HG03432 (cell line): ENCODE data around the gene IL17REL.

Experiments
- ATAC-seq: cut with Tn5 transposase; IDR thresholded peaks from one replicate; pipeline ENCODE4 v1.9.1; 2021; ENCODE audit warnings: mild to moderate bottlenecking, moderate library complexity; ENCODE audit not compliant: unreplicated experiment

Gene IL17REL

DNA sequence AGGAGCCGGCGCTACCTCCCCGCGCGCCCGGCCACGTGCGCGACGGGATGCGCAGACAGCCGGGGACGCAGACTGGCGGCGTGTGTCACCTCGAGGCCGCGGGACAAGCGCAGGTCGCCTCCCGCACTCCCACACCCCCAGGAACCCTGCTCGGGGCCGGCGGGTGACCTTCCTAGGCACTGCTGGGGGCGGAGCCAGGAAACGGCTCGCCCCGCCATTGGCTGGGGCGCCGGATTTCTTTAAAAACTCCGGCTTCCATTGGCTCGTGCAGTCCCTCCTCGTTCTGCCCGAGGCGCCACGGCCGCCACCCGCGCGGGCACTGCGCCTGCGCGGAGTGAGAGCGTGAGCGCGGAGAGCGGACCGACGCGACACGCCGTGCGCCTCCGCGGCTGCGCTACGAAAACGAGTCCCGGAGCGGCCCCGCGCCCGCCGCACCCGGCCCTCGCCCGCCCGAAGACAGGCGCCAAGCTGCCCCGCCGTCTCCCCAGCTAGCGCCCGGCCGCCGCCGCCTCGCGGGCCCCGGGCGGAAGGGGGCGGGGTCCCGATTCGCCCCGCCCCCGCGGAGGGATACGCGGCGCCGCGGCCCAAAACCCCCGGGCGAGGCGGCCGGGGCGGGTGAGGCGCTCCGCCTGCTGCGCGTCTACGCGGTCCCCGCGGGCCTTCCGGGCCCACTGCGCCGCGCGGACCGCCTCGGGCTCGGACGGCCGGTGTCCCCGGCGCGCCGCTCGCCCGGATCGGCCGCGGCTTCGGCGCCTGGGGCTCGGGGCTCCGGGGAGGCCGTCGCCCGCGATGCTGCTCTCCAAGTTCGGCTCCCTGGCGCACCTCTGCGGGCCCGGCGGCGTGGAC, 52.2 kb downstream of the IL17REL start, which contains the start of gene PIM3:
Gene PIM3 (plus strand): TSS at position 614 of the 846 bp plus-strand sequence. CDS start 176 bp downstream, at position 790.
- ATAC-seq, result peak; percentile 54

DNA sequence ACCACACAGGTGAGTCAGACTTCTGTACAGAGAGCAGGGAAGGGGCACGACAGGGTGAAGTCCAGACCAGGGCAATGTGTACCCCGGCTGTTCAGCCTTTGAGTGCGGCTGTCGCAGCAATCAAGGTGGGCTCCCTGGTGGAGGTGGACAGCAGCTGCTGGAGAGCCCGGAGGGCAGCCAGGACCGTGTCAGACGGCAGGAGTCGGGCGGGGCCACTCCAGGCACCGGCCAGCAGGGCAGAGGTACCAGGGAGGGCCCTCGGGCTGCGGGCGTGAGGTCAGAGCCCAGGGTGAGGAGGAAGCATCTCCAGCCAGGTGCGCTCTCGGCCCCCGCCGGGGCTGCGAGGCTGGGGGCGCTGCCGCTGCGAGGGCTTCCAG, 52.8 kb downstream of the IL17REL start:
- ATAC-seq, result no peak

DNA sequence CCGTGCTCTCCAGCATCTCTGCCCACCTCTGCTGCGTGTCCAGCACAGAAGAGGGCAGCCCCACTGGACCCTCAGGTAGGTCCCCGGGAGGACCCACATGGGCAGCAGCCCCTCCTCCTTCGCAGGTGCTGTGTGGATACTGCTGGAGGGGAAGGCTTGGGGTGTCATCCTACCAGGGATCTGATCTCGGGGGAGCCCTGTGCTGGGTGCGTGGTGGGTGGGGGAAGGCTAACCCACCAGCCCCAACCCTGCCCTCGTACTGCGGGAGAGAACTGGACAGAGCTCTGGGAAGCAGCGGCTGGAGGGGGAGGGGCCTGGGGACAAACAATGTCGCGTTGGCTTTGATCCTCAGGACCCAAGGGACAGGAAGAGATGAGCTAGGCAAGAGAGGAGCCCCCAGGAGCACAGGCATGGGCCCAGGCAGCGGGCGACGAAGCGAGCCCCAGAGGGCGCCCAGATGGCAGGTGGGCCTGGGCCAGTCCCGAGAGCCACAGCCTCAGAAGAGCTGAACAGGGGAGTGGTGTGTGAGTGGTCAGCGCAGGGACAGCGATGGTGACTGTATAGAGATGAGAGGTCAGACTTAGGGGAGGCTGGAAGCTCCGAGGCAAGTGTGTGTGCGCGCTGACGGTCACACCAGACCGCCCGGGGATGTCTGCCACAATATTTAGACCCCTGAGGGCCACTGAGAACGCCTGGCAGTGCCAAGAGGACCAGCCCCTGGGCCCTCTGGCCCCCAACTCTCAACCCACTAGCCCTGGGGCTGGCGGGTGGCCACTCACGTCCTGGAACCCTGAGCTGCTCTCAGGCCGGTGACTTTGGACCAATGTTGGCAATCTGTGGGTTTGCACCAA, 53.4 kb downstream of the IL17REL start:
- ATAC-seq, result no peak

DNA sequence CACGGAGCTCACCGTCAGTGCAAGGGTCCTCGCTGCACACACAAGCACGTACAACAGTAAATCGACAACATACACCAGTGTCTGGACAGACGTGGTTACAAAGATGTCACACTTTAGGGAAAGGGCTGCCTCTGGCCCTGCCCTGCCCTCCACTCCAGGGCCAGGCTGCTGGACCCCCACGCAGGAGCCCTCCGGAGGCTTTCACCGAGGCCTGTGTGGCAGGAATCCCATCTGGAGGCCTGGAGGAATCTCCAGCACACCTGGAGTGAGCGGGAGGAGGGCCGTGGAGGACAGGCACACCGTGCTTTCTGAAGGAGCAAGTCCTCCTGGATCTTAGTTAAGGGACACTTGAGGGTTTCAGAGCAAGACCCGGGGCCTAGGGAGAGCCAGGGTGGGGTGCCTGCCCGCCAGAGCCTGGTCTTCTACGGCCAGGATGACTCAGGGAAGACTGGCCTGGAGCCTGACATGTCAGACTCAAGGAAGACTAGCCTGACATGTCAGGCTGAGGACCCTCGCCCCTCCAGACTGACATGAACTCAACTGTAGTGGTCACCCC, 54.1 kb downstream of the IL17REL start:
- ATAC-seq, result no peak

DNA sequence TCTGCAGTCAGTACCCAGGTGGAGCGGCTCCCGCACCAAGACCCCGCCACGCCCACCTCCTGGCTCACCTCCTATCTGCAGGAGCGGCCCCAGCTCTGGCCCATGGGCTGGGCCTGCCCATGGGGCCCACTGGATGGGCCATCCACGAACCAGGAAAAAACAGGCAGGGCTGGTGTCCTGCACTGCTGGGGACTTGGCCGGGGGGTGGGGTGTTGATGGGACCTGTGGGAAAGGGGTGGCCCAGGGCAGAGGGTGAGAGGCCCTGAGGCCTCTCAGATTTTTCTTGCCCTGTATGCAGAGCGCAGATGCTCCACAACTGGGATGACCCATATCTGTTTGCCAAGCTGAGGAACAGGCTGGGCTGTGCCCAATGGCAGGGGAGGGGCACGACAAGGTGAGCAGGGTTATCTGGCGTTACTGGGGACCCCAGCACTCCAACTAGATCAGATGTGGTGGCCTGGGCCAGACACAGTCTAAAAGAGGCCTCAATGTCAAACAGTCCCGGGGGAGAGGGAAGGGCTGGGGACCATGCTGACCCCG, 54.7 kb downstream of the IL17REL start:
- ATAC-seq, result no peak

DNA sequence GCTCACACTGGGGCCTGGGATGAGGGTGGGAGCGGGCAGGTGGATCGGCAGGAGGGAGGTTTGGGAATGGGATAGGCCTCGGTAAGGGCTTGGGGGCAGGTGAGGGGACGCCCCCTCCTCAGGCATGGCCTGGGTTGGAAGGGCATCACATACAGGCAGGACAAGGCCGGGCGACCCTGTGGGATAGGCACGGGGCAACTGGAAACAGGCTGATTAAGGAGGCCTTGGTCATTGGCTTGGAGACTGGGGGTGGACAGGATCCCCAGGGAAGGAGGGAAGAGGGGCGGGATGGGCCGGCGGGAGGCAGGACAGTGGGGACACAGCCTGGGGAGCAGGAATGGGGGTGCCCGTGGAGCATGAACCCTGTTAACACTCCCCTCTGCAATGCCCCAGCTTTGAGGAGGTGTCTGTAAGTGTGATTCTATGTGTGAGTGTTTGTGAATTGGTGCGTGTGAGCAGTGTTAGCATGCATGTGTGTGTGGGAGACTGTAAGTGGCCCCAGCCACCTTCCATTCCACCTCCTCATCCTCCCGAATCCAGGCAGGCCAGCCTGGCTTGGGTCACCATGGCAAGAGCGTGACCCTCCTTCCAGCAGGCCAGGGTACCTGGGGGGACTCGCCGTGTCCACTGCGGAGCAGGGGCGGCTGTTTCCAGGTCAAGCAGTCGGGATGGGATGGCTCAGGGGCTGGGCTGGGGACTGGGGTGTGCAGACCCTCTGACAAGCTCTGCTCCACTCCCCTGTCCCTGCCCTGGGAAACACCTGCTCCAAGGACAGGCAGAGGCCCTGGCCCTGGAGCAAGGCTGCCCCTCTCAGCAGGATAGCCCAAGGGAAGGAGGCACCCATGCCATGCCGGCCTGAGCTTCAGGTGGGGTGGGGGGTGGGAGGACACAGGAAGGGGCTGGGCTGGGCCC, 55.4 kb downstream of the IL17REL start:
- no peak for ATAC-seq

DNA sequence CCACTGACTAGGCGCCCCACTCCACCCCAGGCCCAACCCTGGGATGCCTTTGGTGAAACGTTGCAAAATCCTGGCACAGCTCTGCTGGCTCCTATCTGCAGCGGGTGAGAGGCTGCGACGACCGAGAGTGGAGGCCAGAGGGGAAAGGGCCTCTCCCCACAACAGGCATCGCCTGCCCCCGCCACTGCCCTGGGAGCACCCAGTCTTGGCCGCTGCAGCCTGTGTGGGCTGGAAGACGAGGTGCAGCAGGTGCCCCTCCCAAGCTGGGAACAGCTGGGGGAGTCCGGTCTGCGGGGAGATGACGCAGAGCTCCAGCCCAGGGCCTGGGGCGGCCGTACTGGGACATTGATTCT, 56.2 kb downstream of the IL17REL start:
- no peak for ATAC-seq

DNA sequence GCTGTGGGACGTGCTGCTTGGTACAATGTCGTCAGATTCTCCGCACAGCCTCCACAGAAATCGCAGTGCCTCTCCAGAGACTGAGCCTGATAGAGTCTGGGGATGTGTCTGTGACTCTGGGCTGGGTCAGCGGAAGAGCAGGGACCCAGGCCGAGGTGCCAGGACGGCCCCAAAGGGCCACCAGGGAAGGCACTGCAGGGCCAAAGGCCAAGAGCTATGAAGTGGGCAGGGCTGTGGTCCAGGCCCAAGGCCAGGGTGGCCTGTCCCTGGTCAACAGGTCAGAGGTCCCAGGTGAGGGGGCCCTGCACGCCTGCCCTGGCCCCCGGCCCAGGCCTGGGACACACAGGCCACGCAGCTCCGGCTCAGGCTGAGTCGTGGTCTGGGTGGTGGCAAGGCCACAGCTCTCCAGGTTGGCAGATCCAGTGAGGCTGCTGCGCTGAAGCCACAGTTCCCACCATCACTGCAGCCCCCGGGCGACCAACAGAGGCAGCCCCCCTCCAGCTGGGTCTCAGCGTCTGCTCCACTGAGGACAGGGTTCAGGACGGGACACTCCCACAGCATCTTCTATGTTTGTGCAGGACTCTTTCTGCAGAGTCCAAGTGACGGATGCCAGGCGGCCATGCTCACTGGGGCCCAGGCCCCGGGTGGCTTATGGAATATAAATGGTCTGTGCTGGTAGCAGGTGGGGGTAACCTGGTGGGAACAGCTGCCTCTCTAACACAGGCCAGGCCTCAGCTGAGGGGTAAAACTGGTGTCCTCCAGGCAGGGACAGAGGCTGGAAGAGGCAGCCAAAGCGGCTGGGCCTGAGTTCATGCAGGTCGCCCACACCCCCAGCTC, 56.8 kb downstream of the IL17REL start:
- no peak for ATAC-seq

DNA sequence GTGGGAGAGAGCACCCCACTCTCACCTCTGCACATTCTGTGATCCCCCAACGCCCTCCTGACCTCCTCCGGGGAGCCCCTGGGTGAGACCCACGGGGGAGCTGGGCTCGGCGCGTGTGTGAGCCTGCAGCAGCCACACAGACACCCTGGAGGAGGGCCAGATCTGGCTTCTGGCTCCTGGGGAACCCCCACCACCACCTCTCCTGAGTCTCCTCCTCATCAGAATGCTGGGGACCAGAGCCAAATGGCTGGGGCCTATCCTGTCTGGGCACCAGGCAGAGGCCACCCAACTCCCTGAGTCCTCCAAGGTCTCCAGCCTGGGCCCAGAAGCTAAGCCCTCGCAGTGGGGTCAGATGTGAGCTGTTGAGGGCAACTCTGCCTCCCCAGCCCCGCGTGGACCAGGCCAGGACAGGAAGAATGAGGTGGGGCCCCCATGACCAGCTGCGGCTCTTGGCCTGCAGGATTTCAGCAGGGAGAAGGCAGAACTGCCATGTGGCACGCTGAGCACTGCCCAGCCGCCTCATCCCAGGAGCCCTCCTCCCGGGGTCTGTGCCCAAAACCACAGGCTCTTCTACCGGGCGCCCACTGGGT, 57.5 kb downstream of the IL17REL start:
- ATAC-seq, result no peak

DNA sequence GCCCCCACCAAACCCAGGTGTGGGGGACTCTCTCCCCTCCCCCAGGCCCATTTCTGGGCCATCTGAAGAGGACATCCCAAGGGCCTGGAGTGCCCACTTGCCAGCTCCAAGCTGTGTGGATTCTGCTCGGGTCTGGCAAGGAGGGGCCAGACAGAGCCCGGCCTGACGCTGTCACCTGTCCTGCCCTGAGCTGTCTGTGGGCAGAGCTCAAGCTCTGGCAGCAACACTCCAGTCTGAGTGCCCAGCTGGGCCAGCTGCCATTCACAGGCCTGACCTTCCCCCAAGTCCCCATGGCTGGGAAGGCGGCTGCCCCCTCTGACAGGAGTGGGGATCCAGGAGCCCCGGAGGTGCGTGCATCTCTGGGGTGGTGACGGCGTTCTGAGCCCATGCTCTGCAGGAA, 58.2 kb downstream of the IL17REL start:
- no peak for ATAC-seq

DNA sequence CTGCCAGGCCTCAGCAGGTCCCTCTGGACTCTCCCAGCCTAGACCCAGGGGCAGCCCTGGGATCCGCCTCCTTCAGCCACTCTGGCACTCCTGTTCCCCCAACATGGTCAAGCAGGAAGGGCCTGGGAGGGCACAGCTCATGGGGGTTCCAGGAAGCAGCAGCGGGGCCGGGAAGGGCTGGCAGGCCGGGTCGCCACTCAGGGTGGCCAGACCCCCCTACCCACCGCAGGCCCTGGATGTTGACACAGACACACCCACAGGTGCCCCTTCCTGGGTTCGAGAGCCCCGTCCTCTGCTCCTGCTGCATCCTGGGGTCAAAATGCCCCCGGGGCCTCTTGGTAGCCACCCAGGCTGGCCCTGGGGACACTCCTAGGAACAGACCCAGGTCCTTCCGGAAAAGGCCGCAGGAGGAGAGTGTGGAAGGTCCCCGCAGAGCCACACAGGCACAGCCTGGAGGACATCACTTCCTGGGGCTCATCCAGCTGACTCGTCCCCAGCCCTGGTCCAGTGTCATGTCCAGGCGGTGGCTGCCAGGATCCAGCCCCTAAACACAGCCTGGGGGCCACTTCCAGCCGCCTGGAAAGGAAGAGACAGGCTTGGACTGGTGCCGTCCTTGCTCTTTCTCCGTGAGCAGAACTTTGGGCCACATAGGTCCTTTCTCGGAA, 58.8 kb downstream of the IL17REL start:
- no peak for ATAC-seq

DNA sequence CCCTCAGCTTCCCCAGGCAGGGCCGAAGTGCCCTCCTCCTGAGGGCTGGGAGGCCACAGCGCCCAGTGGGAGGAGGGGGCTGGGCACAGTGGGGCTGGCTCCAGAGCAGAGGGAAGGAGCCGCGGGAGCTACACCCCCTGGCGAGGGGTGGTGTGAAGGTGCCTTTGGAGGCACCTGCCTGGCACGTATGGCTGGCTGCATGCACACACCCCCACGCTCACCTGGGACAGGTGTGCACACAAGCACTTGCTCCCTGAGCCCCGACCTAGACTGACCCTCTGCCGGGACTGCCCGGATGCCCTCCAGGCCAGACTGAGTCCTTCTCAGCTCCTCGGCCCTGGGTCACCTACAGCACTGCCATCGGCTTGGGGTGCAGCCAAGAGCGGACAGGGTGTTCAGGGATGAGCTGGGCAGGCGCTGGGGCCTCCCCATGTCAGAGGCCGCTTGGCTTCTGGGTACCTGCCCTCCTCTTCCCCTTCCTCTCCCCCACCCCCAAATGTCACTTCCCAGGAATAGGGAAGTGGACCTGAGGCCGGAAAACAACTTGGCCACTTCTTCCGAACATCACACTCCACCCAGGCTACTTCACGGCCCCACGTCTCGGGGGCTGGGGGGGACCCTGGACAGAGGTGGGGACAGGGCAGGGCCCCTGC, 59.4 kb downstream of the IL17REL start:
- no peak for ATAC-seq

DNA sequence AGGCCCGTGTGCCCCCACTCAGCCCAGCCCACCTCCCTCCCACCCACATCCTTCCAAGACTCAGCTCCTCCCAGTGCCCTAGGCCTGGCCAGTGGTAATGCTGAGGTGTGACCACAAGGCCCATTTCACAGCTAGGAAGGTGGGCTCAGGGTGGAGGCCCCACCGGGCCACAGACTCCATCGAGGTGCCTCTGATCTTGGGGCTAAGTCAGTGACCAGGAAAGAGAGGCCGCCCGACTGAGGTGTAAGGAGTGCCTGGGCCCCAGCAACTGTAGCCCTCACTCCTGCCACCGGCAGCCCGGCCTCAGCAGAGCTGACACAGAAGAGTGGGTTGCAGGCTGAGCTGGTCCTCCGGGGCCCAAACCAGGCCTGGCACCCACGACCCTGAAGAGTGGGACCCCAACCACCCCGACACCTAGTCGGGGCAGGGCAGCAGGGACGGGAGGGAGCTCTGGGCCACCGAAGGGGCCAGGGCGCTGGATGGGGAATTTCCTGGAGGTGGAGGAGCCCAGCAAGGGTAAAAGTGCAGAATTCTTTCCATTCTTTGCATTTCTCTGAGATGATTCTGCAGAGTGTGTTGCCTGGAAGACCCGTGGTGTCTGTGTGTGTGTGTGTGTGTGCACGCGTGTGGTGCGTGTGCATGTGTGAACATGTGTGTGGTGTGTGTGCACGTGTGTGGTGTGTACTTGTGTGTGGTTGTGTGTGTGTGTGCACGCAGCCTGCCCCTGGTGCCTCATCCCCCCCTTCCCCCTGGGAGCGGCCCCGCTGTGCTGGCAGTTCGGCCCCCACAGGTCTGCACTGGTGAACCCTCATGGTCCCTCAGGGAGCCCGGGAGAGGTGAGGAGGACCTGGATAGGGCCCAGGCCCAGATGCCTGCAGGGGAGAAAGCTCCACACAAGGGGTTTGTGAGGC, 60.3 kb downstream of the IL17REL start:
- no peak for ATAC-seq

DNA sequence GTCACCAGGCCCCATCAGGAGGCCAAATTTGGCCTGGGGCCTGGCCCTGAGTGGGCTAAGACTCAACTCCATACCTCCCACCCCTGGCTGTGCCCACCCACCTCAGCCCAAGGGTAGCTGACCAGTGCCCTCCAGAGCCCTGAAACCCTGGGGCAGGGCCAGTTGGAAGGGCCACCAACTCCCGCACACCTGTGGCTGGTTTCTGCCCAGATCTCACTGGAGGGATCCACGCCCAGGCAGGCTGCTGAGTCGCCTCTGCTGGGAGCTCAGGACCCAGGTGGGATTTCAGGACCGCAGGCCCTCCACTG, 60.9 kb downstream of the IL17REL start:
- ATAC-seq, result no peak

DNA sequence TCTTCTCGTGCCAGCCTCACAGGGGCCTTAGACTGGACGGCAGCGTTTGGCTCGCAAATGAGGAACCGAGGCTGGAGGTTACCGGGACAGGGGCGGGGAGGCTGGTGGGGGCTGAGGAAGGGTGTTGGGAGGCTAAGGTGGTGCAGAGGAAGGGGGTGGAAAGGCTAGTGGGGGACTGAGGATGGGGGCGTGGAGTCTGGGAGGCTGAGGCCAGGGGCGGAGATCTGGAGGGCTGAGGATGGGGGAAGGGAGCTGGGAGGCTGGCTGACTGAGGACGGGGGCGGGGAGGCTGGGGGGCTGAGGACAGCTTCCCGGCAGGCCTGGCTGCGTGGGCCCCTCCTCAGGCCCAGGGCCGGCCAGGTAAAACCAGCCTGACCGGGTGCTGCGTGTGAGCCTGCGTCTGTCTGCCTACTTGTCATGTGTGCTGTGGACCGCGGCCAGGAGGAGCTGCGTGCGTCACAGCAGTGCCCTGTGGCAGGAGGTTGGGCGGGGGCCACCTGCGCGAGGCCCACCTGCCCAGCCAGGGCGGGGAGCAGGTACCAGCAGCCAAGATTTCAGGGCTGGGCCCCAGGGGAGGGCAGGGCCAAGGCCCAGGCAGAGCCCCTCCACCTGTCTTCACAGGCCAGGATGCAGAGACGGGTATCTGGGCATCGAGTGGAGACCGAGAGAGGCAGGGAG, 61.4 kb downstream of the IL17REL start:
- no peak for ATAC-seq

DNA sequence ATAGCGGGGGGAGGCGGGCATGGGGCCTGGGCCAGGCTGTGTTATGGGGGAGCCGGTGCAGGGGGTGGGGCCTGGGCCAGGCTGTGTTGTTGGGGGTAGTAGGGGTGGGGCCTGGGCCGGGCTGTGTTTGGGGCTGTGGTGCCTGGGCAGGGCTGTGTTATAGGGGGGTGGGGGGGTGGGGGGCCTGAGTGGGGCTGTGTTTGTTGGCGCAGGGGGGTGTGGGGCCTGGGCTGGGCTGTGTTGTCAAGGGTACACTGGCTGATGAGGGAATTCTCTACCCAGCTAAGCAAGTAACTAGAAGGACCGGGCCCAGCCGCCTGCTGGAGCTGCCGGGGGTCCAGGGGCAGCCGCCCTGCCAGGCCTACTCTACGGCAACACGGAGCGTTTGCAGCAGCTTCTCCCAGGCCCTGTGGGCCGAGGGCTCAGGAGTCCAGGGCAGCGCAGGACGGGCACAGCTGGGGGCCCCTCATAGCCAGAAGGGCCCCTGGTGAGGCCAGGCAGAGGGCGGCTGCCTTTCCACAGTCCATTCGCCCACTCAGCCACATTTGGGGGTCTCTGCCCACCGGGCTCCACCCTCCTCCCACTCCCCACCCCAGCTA, 62.1 kb downstream of the IL17REL start:
- no peak for ATAC-seq
